ENCODE results near the gene STX2. TPM values are rescaled to one million over a fixed set of nuclear protein-coding genes. Genes with fewer than 3 reads are reported as not detected.

STX2 gene
- total and polyA plus RNA-seq, 10 of the 15 experiments (the other 5 are each of a cell fraction or from before 2014, with no cell fraction given) = 6.0 to 22.2 (median 10.0) TPM

DNA sequence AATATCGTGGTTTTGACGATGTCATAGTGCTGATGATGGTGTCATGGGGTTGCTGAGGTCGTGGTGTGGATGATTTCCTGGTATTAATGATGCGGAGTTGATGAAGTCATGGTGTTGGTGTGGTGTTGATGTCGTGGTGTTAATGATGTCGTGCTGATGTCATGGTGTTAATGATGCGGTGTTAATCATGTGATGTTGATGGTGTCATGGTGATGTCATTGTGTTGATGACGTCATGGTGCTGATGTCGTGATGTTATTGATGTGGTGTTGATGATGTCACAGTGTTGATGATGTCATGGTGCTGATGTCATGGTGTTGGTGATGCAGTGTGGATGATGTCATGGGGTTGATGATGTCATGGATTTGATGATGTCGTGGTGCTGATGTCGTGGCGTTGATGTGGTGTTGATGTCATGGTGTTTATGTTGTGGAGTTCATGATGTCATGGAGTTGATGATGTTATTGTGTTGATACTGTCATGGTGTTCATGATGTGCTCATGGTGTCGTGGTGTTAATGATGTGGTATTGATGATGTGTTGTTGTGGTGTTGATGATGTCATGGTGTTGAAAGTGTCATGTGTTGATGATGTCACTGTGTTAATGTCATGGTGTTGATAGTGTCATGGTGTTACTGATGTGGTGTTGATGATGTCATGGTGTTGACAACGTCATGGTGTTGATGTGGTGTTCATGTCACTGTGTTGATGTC lies 74.4 kb downstream of the STX2 start:
- Histone ChIP-seq H3K36me3 (ENCODE audit: control insufficient read depth in 2 of 2, insufficient read depth in 2 of 2, low read length in 1 of 2) (no peaks in the 10 kb centered on the region), H2AFZ (ENCODE audit: control insufficient read depth, low read depth, low read length) (no peak overlapping the region), H3K4me3 (no peak overlapping the region), H3K27ac (ENCODE audit: control insufficient read depth, insufficient read depth) (no peak overlapping the region), H3K27me3 (replicated peaks in 1 of 2; ENCODE audit: control insufficient read depth in 2 of 2, insufficient read depth in 2 of 2, low read length in 1 of 2) (no peaks in the 10 kb centered on the region; a peak in 1 of 4 replicates), H3K4me1 (ENCODE audit: control insufficient read depth, insufficient read depth, low read length) (no peaks in the 10 kb centered on the region; the same call in 1 of the 2 replicates), H4K20me1 (ENCODE audit: control insufficient read depth, insufficient read depth) (no peaks in the 10 kb centered on the region), H3K9ac (ENCODE audit: control insufficient read depth, insufficient read depth, low read length) (no peak overlapping the region), H3K79me2 (ENCODE audit: control insufficient read depth, insufficient read depth, low read length) (no peaks in the 10 kb centered on the region), H3K9me3 (replicated peaks; ENCODE audit: control insufficient read depth, insufficient read depth, low read length) (peaks cover 7% of the 10 kb centered on the region; the same call in 2 of the 3 replicates), H3K4me2 (ENCODE audit: control insufficient read depth, insufficient read depth) (no peak overlapping the region)
- whole genome bisulfite sequencing (ENCODE audit: insufficient coverage, insufficient replicate concordance, low lambda C conversion rate, missing lambda C conversion rate) = 69% methylated on average over 14 of the region's 14 CpGs
- ATAC-seq (no peak), FAIRE-seq (no peak), DNase-seq (ENCODE audit: low read depth, low spot score) (peak; percentile 59)
- intact Hi-C loops (cut with micrococcal nuclease; ENCODE audit: unreplicated experiment) (loop anchor here (5.0 kb wide), 1 partner anchor 368 kb away; no protein-coding TSS in a partner anchor), in situ Hi-C loops (cut with MboI) (loop anchor here (5.0 kb wide), 1 partner anchor 53 kb away; no protein-coding TSS in a partner anchor)
- ChIA-PET CTCF (no interaction called here), SMC1A (ENCODE audit: uncharacterized antibody, unreplicated experiment) (no interaction called here), POLR2A (no interaction called here), RAD21 (ENCODE audit: unreplicated experiment) (no interaction called here)
- BruUV-seq (replicated peaks) = no TSS peak
- TF ChIP-seq JUND (IDR thresholded peaks at IDR 0.05; ENCODE audit: low read depth, low read length) (peak; percentile 68; the same call in 1 of the 2 replicates), CREM (IDR thresholded peaks at IDR 0.05; ENCODE audit: low read depth) (peak; percentile 88), CREB1 (IDR thresholded peaks at IDR 0.05; ENCODE audit: low read depth) (peak; percentile 93), CBX5 (IDR thresholded peaks at IDR 0.05; ENCODE audit: low read depth) (no peak), PAX8 (IDR thresholded peaks at IDR 0.05) (no peak), NBN (IDR thresholded peaks at IDR 0.05) (peak; percentile 57), KLF5 (IDR thresholded peaks at IDR 0.05; ENCODE audit: partially characterized antibody) (no peak), RFX5 (IDR thresholded peaks at IDR 0.05; ENCODE audit: low read depth, low read length) (no peak)
- TF ChIP-seq, protein P1, sequence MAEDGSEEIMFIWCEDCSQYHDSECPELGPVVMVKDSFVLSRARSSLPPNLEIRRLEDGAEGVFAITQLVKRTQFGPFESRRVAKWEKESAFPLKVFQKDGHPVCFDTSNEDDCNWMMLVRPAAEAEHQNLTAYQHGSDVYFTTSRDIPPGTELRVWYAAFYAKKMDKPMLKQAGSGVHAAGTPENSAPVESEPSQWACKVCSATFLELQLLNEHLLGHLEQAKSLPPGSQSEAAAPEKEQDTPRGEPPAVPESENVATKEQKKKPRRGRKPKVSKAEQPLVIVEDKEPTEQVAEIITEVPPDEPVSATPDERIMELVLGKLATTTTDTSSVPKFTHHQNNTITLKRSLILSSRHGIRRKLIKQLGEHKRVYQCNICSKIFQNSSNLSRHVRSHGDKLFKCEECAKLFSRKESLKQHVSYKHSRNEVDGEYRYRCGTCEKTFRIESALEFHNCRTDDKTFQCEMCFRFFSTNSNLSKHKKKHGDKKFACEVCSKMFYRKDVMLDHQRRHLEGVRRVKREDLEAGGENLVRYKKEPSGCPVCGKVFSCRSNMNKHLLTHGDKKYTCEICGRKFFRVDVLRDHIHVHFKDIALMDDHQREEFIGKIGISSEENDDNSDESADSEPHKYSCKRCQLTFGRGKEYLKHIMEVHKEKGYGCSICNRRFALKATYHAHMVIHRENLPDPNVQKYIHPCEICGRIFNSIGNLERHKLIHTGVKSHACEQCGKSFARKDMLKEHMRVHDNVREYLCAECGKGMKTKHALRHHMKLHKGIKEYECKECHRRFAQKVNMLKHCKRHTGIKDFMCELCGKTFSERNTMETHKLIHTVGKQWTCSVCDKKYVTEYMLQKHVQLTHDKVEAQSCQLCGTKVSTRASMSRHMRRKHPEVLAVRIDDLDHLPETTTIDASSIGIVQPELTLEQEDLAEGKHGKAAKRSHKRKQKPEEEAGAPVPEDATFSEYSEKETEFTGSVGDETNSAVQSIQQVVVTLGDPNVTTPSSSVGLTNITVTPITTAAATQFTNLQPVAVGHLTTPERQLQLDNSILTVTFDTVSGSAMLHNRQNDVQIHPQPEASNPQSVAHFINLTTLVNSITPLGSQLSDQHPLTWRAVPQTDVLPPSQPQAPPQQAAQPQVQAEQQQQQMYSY (CRISPR knock-in tag; IDR thresholded peaks at IDR 0.05) = peak; percentile 75
- TF ChIP-seq, protein P2, sequence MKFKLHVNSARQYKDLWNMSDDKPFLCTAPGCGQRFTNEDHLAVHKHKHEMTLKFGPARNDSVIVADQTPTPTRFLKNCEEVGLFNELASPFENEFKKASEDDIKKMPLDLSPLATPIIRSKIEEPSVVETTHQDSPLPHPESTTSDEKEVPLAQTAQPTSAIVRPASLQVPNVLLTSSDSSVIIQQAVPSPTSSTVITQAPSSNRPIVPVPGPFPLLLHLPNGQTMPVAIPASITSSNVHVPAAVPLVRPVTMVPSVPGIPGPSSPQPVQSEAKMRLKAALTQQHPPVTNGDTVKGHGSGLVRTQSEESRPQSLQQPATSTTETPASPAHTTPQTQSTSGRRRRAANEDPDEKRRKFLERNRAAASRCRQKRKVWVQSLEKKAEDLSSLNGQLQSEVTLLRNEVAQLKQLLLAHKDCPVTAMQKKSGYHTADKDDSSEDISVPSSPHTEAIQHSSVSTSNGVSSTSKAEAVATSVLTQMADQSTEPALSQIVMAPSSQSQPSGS (IDR thresholded peaks at IDR 0.05; ENCODE audit: low read length) = peak; percentile 64; the same call in 1 of the 2 replicates
- TF ChIP-seq, protein P3, sequence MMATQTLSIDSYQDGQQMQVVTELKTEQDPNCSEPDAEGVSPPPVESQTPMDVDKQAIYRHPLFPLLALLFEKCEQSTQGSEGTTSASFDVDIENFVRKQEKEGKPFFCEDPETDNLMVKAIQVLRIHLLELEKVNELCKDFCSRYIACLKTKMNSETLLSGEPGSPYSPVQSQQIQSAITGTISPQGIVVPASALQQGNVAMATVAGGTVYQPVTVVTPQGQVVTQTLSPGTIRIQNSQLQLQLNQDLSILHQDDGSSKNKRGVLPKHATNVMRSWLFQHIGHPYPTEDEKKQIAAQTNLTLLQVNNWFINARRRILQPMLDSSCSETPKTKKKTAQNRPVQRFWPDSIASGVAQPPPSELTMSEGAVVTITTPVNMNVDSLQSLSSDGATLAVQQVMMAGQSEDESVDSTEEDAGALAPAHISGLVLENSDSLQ (IDR thresholded peaks at IDR 0.05) = no peak
- TF ChIP-seq, protein P4, sequence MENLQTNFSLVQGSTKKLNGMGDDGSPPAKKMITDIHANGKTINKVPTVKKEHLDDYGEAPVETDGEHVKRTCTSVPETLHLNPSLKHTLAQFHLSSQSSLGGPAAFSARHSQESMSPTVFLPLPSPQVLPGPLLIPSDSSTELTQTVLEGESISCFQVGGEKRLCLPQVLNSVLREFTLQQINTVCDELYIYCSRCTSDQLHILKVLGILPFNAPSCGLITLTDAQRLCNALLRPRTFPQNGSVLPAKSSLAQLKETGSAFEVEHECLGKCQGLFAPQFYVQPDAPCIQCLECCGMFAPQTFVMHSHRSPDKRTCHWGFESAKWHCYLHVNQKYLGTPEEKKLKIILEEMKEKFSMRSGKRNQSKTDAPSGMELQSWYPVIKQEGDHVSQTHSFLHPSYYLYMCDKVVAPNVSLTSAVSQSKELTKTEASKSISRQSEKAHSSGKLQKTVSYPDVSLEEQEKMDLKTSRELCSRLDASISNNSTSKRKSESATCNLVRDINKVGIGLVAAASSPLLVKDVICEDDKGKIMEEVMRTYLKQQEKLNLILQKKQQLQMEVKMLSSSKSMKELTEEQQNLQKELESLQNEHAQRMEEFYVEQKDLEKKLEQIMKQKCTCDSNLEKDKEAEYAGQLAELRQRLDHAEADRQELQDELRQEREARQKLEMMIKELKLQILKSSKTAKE (IDR thresholded peaks at IDR 0.05; ENCODE audit: low read depth, poor library complexity, severe bottlenecking) = no peak

All from GM12878 (cell line).